GM19025 (cell line): ENCODE data around the gene SKA1.
A peak's percentile ranks its signal among the peaks of the same experiment; 100 is the strongest.

Experiments used
- ATAC-seq: cut with Tn5 transposase; IDR thresholded peaks from one replicate; pipeline ENCODE4 v1.9.1; 2021; ENCODE audit warnings: mild to moderate bottlenecking, low read depth, moderate library complexity; ENCODE audit not compliant: unreplicated experiment

Gene SKA1

GRCh38 chr18:50374753-50375391 is at the start of gene SKA1:
SKA1 (plus strand) TSS chr18:50375046; CDS start chr18:50375831, 785 bp downstream.
- peak; percentile 94 for ATAC-seq

- ATAC-seq, result no peak
These were observed 46.9 kb upstream of the SKA1 start for GRCh38 chr18:50327983-50328382.

- no peak for ATAC-seq
These were observed 44.7 kb upstream of the SKA1 start for GRCh38 chr18:50330176-50330575.

GRCh38 chr18:50331691-50332090 is 43.2 kb upstream of the SKA1 start:
- no peak for ATAC-seq

GRCh38 chr18:50334546-50335152 is 40.2 kb upstream of the SKA1 start:
- ATAC-seq, result peak; percentile 72

- ATAC-seq, result no peak
These were observed 36.7 kb upstream of the SKA1 start for GRCh38 chr18:50338122-50338521.

GRCh38 chr18:50338715-50339114 is 36.1 kb upstream of the SKA1 start:
- no peak for ATAC-seq

GRCh38 chr18:50340078-50340477 is 34.8 kb upstream of the SKA1 start:
- ATAC-seq, result no peak

- ATAC-seq, result no peak
These were observed 33.4 kb upstream of the SKA1 start for GRCh38 chr18:50341443-50341842.

- no peak for ATAC-seq
These were observed 24.1 kb upstream of the SKA1 start for GRCh38 chr18:50350699-50351098.

- ATAC-seq, result peak; percentile 68
These were observed 18.6 kb upstream of the SKA1 start for GRCh38 chr18:50356036-50356945.

GRCh38 chr18:50358844-50359243 is 16.0 kb upstream of the SKA1 start:
- no peak for ATAC-seq

- no peak for ATAC-seq
These were observed 15.0 kb upstream of the SKA1 start for GRCh38 chr18:50359806-50360205.

GRCh38 chr18:50360611-50361010 is 14.2 kb upstream of the SKA1 start:
- ATAC-seq, result no peak

GRCh38 chr18:50369672-50370071 is 5.2 kb upstream of the SKA1 start:
- no peak for ATAC-seq

GRCh38 chr18:50372743-50373142 is 2.1 kb upstream of the SKA1 start:
- ATAC-seq, result no peak

GRCh38 chr18:50373561-50374219 is 1.2 kb upstream of the SKA1 start:
- no peak for ATAC-seq

GRCh38 chr18:50374220-50374752 is 560 bp upstream of the SKA1 start:
- no peak for ATAC-seq

- ATAC-seq, result no peak
These were observed 2.4 kb downstream of the SKA1 start for GRCh38 chr18:50377061-50377798.

GRCh38 chr18:50388988-50389387 is 14.1 kb downstream of the SKA1 start:
- ATAC-seq, result no peak
